HG03045 (cell line): Measurements from ENCODE around the gene LSMEM2.

Experiments used
- ATAC-seq: cut with Tn5 transposase; IDR thresholded peaks from one replicate; pipeline ENCODE4 v1.9.1; 2021; ENCODE audit warnings: mild to moderate bottlenecking, moderate library complexity; ENCODE audit not compliant: unreplicated experiment

Gene LSMEM2

DNA sequence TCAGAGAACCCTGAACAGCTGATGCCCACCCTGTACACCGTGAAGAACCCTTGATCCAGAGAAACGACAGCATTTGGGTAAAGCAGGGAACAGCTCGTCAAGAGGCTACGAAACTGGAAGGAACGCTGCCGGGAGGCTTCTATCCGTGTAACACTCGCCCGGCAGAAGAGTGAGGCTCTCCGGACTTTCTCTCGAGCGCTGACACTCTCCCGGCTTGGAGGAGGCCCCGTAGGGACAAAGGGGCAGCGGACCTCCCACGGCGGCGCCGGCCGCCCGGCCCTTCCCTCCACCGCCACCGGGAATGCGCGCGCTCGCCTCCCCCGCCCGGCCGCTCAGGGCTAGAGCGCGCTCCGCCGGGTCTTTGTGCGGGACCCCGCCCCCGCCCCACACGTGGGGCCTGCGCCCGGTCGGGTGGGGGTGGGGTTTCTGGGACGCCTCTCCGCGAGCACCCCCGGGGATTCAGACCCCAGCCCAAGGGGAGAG is 42.0 kb downstream of the LSMEM2 start:
- peak; percentile 50 for ATAC-seq

DNA sequence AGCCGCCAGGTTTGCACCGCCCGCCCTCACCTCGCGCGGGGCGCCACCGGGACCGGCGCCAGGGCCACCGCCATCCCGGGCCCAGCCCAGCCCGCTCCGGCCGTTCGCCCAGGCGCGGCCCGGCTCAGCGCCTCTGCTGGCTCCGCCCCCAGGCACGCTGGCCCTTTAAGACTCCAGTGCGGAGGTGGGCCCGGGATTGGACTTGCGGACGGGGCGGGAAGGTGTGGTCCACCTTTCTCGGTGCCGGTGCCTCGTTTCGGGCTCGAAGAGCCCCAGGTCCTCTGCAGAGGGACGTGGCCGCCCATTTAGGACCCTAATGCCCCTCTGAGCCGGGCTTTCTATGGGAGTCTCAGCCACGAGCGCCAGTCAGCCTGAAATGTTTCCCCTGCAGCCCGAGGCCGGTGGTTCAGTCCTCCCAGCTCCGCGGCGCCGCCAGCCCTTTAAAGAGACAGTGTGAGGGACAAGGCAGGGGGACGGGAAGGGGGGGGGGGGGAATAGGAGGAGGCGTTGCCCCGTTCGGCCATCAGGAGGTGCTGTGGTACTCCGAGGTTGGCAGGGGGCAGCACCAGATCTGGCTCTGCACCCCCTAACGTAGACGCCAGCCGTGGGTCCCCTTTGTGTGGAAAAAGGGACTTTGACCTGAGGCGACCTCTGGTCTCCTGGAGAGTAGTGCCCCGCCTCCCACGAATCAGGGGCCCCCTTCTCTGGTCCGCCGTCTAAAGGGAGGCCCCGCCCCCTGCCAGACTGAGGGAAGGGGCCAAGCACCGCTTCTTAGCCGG is 42.6 kb downstream of the LSMEM2 start:
- ATAC-seq, result peak; percentile 75

DNA sequence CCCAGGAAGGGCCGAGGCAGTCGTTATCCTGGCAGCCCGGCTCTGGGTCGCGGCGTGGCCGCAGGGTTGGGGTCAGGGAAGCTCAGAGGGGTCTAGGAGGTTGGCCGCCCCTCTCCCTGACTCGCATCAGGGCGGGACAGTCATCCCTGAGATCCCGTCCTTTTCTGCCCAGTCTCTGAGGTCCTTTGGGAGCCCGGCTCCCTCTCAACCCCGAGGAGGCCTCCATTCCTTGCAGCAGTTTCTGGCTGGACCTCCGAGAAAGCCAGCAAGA is 43.2 kb downstream of the LSMEM2 start:
- ATAC-seq, result no peak

DNA sequence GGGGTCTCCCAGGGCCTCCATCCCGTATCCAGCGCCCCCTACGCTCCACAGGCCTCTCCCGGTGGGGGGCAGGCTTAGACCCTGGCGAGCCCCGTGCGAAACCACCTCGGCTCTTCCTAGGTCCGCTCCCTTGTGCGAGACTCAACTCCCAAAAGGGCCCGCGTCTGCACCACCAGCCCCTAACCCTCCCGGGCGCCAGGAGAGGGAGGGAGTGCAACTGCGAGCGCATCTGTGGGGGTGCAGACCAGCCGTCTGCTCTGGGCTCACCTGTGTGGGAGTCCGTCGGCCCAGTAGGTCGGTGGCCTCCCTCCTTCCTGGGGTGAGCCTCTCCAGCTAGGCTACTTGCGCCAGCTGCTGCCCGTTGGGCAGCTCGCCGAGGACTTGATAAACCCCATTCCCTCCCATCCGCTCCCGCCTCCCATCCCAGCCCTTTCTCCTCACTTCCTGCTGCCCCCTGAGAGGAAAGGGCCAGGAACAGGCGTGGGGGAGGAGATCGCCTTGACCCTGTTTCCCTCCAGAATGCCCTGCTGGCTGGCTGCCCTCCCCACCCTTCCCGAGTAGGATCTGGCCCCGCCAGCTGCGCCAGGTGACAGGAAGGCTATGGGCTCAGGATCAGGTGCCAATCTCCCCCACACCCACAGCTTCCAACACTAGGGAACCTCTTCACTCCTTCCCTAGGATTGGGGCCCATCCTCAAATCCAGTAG is 43.7 kb downstream of the LSMEM2 start, which contains the start of gene HYAL2:
Gene HYAL2 (minus strand): TSS at position 360 of the 706 bp plus-strand sequence. CDS start 2,256 bp downstream, outside the sequence.
- no peak for ATAC-seq

DNA sequence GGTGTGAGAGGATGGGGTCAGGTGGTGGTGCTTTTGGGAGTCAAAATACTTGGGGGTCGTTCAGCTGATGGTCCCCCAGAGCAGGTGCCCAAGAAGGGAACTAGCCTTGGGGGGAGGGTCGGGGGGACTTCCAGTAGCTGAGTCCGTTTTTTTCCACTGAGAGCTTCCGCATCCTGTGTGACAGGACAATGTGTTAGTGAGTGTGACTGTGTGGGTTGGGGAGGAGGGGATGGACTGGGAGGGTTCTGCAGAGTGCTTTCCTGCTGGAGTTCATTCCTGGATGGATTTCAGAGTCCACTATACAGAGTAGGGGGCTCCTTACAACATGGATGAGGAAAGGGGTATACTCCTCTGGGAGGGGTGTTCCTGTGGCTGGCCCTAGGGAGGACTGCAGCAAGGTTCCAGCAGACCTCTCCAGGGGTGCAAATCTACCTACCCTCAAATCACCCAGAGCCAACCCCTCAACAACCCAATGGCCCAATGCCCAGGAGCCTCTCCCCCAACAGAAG is 44.3 kb downstream of the LSMEM2 start:
- no peak for ATAC-seq

DNA sequence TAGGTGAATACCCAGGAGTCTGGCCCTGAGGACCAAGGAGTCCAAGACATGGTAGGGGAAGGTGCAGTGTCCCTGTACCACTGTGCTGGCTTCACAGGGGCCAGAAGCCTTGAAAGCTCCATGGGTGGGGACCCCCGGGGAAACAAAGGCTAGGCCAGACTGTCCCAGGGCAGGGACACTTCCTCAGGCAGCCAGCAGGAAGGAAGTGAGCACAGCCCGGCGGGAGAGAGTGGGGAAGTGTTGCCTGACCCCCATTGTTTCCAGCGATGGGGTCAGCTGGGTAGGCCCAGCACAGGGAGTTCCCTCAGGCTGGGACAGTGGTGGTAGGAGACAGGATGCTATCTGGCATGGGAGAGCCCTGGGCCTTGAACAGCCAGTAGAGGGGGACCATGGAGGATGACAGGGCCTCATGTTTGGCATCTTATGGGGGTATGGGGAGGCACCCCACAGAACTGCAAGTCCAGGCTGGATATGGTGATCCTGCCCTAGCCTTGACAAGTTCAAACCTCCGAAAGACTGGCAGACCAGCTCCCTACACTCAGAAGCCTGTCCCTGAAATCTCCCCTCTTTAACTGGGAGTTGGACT is 44.8 kb downstream of the LSMEM2 start:
- ATAC-seq, result no peak

DNA sequence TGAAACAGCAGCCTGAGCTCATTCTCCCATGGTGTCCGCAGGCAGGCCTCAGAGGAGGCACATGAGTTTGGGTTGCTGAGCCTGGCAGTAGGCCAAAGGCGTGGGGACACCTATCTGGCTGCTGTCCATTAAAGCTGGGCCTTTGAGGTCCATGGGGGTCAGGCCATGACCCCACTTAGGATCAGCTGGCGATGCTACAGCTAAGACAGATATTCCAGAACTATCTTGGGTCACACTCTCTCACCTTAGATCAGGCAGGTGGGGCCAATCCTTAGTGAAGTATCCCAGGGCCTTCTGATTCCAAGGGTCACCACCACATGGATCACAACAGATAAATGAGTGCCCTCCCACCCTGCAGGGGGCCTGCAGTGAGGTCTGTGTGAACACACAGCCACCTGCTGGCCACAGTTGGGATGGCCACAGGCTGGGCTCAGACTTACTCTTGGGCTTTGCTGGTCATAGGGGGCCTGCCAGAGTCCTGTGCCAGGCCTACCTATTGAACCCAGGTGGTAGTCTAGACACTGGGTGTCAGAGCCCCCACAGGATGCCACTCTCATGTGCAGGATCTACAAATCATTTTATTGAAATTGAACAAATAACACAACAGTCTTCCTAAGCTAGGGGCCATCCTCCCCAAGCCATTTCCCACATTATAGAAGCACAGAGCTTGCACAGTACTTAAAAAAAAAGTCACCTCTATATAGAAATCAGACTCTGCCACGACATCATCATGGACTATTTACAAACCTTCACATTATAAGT is 45.6 kb downstream of the LSMEM2 start:
- ATAC-seq, result no peak

DNA sequence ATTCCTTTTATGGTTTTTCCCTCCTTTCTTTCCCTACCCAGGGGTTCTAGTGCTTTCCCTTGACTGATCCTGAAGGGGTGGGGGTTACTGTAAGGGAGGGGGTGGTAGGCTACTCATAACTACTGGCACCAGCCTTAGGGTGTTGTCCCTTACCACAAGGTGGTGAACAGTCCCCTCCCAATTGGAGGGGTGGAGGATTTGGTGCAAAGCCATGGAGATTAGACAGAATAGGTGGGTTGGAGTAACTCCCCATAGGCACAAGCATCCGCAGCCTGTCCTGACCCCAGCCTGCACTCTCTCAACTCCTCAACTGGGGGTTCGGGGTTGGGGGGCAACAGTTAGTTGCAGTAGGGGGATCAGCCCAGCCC is 46.2 kb downstream of the LSMEM2 start:
- no peak for ATAC-seq

DNA sequence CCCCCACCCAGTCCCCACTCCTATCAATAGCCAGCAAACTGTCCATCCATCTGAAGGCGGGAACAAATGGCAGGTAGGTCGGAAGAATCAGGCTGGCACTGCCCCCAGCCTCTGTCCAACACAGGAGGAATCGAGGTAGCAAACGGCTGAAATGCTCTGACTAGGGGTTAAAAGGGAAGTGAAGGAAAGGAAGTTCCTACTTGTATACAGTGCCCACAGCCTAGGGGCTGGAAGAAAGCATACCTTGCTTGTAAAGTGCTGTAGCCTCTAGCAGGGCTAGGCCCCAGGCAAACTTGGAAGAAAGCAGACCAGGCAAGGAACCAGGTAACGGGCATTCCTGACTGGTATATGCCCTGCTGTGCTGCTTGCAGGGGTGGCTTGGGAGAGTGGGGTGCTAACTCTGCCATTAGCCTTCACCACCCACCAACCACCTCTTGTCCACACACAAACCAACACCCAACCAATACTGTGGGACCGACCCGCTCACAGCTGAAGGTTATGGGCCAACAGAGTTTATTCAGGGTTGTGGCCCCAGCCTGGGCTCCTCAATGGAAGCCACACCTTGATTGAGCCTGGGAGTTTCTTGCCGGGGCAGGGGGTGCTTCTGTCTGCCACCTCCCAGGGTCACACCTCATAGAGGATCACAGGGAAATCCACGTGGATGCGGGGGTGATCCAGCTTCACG is 46.8 kb downstream of the LSMEM2 start:
- no peak for ATAC-seq

DNA sequence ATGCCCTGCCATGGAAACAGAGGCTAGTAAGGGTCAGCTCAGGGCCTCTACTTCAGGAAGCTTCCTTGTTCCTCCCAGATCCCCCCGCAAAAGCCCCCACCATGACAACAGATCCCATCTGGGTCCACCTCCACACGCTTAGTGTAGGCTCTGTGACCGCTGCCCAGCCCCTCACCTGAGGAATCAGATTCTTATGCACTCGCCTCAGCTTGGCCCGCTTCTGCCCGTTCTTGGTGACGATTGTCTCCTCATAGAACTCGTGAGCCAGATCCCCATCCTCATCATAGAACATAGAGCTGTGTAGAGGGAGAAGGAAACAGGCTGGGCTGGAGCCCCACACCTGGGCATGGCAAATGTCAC is 47.3 kb downstream of the LSMEM2 start:
- ATAC-seq, result no peak

DNA sequence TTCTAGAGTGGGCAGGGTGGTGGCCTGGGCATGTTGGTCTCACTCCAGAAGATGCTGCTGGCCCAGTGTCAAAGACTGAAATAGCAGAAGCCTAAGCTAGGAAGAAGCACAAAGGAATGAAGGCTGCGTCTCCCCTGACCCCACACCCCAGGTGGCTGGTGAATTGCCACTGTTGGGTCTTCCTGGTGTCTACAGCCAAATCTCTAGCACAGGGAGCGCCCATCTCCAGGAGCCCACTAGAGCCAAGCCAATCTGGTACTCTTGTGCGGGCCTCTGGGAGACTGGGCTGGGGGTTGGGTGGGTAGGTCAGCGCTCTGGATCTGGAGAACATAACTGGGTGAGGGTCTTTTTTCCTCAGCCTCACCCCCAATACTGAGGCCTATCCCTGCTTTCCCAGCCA is 48.2 kb downstream of the LSMEM2 start:
- no peak for ATAC-seq

DNA sequence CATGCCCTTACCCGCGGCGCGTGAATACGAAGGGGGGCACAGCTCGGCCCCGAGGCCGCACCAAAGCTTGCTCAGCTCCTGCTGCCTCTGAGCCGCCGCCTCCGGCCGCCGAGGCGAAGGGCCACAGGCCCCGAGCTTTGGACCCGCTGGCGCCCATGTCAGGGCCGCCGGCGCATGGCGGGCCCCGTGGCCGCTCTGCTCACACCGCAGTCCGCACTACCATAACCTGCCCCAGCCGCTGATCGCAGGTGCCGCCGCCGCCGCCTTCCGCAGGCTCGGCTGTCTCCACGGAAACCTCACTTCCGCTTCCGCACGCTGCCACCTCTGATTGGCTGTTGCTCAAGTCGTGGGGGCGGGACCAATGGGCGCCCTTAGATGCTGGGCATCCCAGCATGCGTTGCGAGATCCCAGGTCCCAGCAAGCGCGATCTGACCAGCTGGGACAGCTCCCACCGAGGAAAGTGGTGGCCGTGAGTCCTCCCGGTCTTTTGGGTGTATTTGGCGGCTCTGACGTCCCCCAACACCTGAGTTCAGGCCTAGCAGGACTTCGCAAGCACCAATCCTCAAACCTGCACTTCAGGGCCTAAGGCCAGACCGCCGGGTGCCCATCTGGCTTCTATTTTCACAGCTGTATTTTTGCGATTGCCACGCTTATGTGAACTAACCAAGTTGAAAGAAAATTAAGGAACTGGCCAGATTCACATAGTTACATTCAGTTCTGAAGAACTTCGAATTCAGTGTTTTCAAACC is 49.2 kb downstream of the LSMEM2 start, which contains the start of gene TUSC2:
Gene TUSC2 (minus strand): TSS at position 281 of the 749 bp plus-strand sequence. CDS start 124 bp downstream, at position 157.
- peak; percentile 86 for ATAC-seq

DNA sequence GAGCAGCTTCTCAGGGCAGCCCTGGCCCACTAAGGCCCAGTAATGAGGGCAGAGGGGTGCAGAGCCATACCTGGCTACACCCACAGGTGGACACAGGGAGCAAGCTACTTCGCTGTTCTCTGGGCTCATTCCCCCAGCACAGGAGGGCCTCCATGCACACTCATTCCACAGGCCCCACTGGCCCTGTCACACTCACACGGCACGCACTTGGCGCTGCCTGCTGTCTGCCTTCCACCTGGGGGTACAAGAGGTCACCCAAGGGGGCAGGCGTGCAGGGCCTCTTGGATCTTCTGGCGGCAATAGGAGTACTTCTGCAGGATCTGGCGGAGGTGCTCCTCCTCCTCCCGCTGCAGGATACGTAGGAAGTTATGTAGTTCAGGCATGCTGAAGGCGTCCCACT is 51.4 kb downstream of the LSMEM2 start:
- ATAC-seq, result no peak

DNA sequence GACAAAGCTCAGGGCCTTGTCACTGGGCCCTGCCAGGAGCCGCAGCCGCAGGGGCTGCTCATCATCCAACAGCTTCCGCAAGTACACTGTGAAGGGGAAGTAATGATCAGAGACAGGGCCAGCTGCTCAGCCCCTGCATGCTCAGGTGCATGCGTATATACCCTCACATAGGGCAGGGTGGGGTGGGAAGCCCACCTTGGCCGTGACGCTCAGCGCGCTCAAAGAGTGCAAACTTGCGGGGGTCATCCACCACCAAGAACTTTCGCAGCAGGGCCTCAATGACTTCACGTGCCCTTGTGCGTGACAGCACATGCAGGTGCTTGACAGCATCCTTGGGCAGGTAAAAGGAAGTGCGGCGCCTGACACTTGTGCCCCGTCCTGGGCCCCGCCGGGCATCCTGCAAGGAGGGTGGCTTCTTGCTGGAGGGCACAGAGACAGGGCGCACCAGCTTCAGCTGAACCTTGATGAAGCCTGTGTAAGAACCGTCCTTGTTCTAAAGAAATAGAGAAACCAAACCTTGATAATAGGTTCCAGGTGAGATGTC is 52.5 kb downstream of the LSMEM2 start:
- no peak for ATAC-seq

DNA sequence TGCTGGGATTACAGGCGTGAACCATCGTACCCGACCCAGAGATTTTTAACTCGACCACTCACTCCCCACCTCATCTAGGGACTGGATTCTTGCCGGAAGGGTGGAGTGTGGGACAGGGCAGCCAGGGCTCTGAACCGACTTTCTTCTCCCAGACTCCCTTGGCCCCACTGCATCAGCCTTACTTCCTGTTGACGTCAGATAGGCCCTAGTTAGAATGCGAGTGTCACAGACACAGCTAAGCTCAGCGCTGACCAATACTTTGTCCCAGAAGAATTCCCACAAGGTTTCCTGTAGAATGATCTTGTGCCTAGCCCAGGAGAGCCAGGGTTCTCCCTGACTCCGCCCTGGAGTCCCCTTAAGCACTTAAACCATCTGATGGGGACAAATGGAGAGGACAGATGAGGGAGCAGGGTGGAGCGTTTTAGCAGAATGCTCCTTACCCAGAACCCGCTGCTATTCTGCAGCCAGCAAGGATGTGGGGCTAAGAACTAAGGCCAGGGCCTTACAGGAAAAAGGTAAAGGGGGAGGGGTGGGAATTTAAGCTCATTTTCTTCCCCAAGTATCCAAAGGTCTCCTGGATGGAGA is 54.9 kb downstream of the LSMEM2 start:
- ATAC-seq, result no peak

DNA sequence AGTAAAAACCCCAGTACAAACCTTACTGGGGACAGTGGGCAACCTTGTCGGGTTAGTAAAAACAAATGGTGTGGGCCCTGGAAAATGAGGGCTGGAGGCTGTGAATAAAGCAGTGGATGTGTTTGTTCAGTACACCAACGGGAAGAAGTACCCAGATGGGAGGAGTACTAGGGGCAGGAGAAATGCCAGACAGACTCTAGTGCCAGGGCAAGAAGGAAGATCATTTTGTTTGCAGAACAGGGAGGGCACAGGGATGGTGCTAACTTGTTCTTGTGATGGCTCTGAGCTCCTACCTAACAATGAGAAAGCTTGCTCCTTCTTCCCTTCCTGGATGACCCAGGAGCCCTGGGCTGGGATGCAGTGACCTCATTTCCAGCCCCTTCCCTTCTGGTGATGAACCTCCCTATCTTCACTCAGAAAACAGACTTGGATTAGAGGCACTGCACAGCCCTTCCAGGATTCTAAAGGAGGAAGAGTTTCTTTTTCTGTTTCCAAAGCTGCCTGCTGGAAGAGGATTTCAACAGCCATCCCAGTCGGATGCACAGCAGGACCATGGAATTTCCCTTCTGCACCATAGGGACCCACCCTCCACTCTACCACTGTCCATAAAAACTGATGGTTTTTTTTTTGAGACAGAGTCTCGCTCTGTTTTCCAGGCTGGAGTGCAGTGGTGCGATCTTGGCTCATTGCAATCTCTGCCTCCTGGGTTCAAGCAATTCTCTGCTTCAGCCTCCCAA is 55.6 kb downstream of the LSMEM2 start:
- ATAC-seq, result no peak

DNA sequence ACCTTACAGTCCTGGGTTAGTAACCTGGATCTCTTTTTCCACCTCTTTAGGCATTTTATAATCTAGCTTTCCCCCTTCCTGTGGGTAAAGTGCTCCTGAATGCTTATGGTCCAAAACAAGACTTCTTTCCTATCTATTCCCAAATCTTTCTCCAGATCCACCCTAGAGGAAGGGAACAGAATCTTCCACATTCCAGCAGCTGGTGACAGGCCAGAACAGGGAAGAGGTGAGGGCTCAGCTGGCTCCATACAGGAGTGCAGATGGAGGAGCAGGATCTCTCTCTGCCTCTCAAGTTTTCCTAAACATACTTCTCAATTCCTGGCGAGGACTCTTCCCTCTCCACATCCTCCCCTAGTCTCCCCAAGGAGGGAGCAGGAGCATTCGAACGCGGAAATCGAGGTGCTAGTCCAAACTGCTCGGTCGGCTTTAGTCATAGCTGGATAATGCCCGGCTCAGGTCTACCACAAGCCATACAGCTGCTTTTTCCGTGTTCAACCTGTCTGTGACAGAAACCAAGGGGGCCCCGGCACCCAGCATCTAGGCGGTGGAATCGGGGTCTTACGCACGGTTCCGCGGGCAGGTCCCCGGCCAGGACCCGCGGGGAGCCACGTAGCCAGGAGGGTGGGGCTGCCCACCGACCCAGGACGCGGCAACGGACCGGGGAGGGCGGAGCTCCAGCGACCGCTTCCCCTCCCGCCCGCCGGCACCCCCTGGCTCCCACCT is 57.7 kb downstream of the LSMEM2 start:
- peak; percentile 40 for ATAC-seq
